IMR-90 (cell line): ENCODE results near the gene ANO2. TPM values are rescaled to one million over a fixed set of nuclear protein-coding genes. Genes with fewer than 3 reads are reported as not detected.

Experiments
- ATAC-seq: fragments of 200-7000 bp; cut with Tn5 transposase; 2 replicates; pipeline ENCODE4 v1.9.1; 2020; ENCODE audit warnings: low read depth, mild to moderate bottlenecking, moderate library complexity
- BruUV-seq: library from RNA; stranded (reverse); fragments of 400-500 nt; replicated peaks from 2 replicates; lab custom pipeline; 2021; lab: Mats Ljungman, UMichigan
- CTCF ChIA-PET: fragments of 300-600 bp; formaldehyde crosslinking; extraction: SDS; loops from one replicate; lab custom pipeline; 2021; ENCODE audit warnings: antibody characterized with exemption; lab: Yijun Ruan, JAX
- POLR2A ChIA-PET: fragments of 300-600 bp; sonication (Branson Sonifier 250); formaldehyde crosslinking; loops from one replicate; lab custom pipeline; 2022; ENCODE audit warnings: antibody characterized with exemption; ENCODE audit not compliant: unreplicated experiment; lab: Charles Lee
- DNase-seq: peaks from one replicate; pipeline ENCODE4 v3.0.0; 2013
- H2AFZ ChIP-seq: replicated peaks from 2 replicates; pipeline ENCODE3; 2013; ENCODE audit warnings: low read length, mild to moderate bottlenecking; ENCODE audit not compliant: poor library complexity
- H2AK5ac ChIP-seq: 2 replicates; pipeline ENCODE4 v1.6.1; 2013; ENCODE audit warnings: low read depth, low read length, inconsistent platforms
- H2AK9ac ChIP-seq: replicated peaks from 2 replicates; pipeline ENCODE3; 2013; ENCODE audit warnings: mild to moderate bottlenecking, low read depth, low read length, moderate library complexity; ENCODE audit not compliant: poor library complexity
- H2BK120ac ChIP-seq: 2 replicates; pipeline ENCODE4 v1.6.1; 2013; ENCODE audit warnings: low read depth, low read length, inconsistent platforms
- H2BK15ac ChIP-seq: 3 replicates; pipeline ENCODE4 v1.6.1; 2013; ENCODE audit warnings: low read depth, low read length, inconsistent platforms
- H2BK20ac ChIP-seq: 2 replicates; pipeline ENCODE4 v1.6.1; 2013; ENCODE audit warnings: low read depth, mild to moderate bottlenecking, inconsistent platforms, low read length, moderate library complexity
- H2BK5ac ChIP-seq: 2 replicates; pipeline ENCODE4 v1.6.1; 2013; ENCODE audit warnings: mild to moderate bottlenecking, low read depth, low read length, inconsistent platforms; ENCODE audit not compliant: poor library complexity, severe bottlenecking
- H3K14ac ChIP-seq: replicated peaks from 2 replicates; pipeline ENCODE4 v1.6.1; 2013; ENCODE audit warnings: low read depth, low read length, inconsistent platforms
- H3K18ac ChIP-seq: 2 replicates; pipeline ENCODE4 v1.6.1; 2013; ENCODE audit warnings: low read depth, low read length, control low read depth
- H3K23ac ChIP-seq: 2 replicates; pipeline ENCODE4 v1.6.1; 2013; ENCODE audit warnings: low read depth, low read length, inconsistent platforms
- H3K27ac ChIP-seq: 2 replicates; pipeline ENCODE4 v1.5.1; 2013; ENCODE audit warnings: mild to moderate bottlenecking, control low read depth, low read length; ENCODE audit not compliant: insufficient read depth
- H3K27me3 ChIP-seq: 2 replicates; pipeline ENCODE4 v1.6.1; 2013; ENCODE audit warnings: low read length; ENCODE audit not compliant: control insufficient read depth, insufficient read depth
- H3K36me3 ChIP-seq: 2 replicates; pipeline ENCODE4 v1.6.1; 2013; ENCODE audit warnings: low read length, mixed read lengths; ENCODE audit not compliant: control insufficient read depth, insufficient read depth
- H3K4ac ChIP-seq: 2 replicates; pipeline ENCODE4 v1.6.1; 2013; ENCODE audit warnings: low read depth, low read length, inconsistent platforms
- H3K4me1 ChIP-seq: 2 replicates; pipeline ENCODE4 v1.6.1; 2013; ENCODE audit warnings: low read length, mixed read lengths; ENCODE audit not compliant: control insufficient read depth, insufficient read depth
- H3K4me2 ChIP-seq: 2 replicates; pipeline ENCODE4 v1.6.1; 2013; ENCODE audit warnings: low read depth, mild to moderate bottlenecking, control low read depth, low read length, moderate library complexity
- H3K4me3 ChIP-seq: 2 replicates; pipeline ENCODE4 v1.5.1; 2013; ENCODE audit warnings: low read depth, mild to moderate bottlenecking, control low read depth, low read length, moderate library complexity; ENCODE audit not compliant: insufficient read depth
- H3K56ac ChIP-seq: 2 replicates; pipeline ENCODE4 v1.6.1; 2013; ENCODE audit warnings: low read length, inconsistent platforms; ENCODE audit not compliant: insufficient read depth; ENCODE audit errors: extremely low read depth
- H3K79me1 ChIP-seq, 2 experiments: 2 replicates each; pipeline ENCODE4 v1.6.1; 2013; ENCODE audit warnings: low read length in 2 of 2, inconsistent platforms in 1 of 2, low read depth in 1 of 2
- H3K9ac ChIP-seq: 2 replicates; pipeline ENCODE4 v1.6.1; 2013; ENCODE audit warnings: low read depth, low read length, control low read depth
- H3K9me1 ChIP-seq: 2 replicates; pipeline ENCODE4 v1.6.1; 2013; ENCODE audit warnings: low read length, inconsistent platforms; ENCODE audit not compliant: insufficient read depth
- H3K9me3 ChIP-seq: 2 replicates; pipeline ENCODE4 v1.6.1; 2013; ENCODE audit warnings: low read length; ENCODE audit not compliant: control insufficient read depth, insufficient read depth
- H4K20me1 ChIP-seq: 2 replicates; pipeline ENCODE4 v1.6.1; 2013; ENCODE audit warnings: low read length, inconsistent platforms; ENCODE audit not compliant: insufficient read depth
- H4K5ac ChIP-seq: 2 replicates; pipeline ENCODE4 v1.6.1; 2013; ENCODE audit warnings: mild to moderate bottlenecking, low read depth, low read length, control low read depth
- H4K8ac ChIP-seq, 2 experiments: 2 replicates each; pipeline ENCODE4 v1.6.1; 2013; ENCODE audit warnings: low read depth in 2 of 2, low read length in 2 of 2, control low read depth in 1 of 2, inconsistent platforms in 1 of 2
- H4K91ac ChIP-seq: 2 replicates; pipeline ENCODE4 v1.6.1; 2013; ENCODE audit warnings: low read depth, low read length, inconsistent platforms; ENCODE audit not compliant: insufficient read depth
- BHLHE40 ChIP-seq: fragments of 150-350 bp; IDR thresholded peaks from 2 replicates; pipeline ENCODE4 v1.6.1; 2016; ENCODE audit warnings: mild to moderate bottlenecking, low read depth, low read length
- CEBPB ChIP-seq: IDR thresholded peaks from 2 replicates; pipeline ENCODE4 v1.6.1; 2012; ENCODE audit warnings: low read depth, low read length, improper control_type of control experiment
- CHD1 ChIP-seq: IDR thresholded peaks from 2 replicates; pipeline ENCODE4 v1.6.1; 2012; ENCODE audit warnings: low read depth, low read length, improper control_type of control experiment
- CTCF ChIP-seq: conservative IDR thresholded peaks from 2 replicates; pipeline ENCODE4 v1.5.1; 2012; ENCODE audit warnings: mild to moderate bottlenecking, low read depth, low read length, improper control_type of control experiment
- ELK1 ChIP-seq: fragments of 150-350 bp; IDR thresholded peaks from 2 replicates; pipeline ENCODE4 v1.6.1; 2016; ENCODE audit warnings: low read depth, mild to moderate bottlenecking, low read length, moderate library complexity, borderline replicate concordance
- FOS ChIP-seq: fragments of 150-350 bp; IDR thresholded peaks from 2 replicates; pipeline ENCODE4 v1.6.1; 2016; ENCODE audit warnings: low read depth, low read length
- MAZ ChIP-seq: IDR thresholded peaks from 2 replicates; pipeline ENCODE4 v1.6.1; 2012; ENCODE audit warnings: low read depth, mild to moderate bottlenecking, low read length, improper control_type of control experiment, moderate library complexity, borderline replicate concordance
- RFX5 ChIP-seq: IDR thresholded peaks from 2 replicates; pipeline ENCODE4 v1.8.0; 2012; ENCODE audit warnings: low read depth, mild to moderate bottlenecking, low read length, moderate library complexity
- SMC3 ChIP-seq: fragments of 150-350 bp; IDR thresholded peaks from 2 replicates; pipeline ENCODE4 v1.6.1; 2016; ENCODE audit warnings: low read depth, mild to moderate bottlenecking, antibody characterized with exemption, low read length, moderate library complexity
- USF2 ChIP-seq: fragments of 150-350 bp; IDR thresholded peaks from 2 replicates; pipeline ENCODE4 v1.6.1; 2017; ENCODE audit warnings: mild to moderate bottlenecking, antibody characterized with exemption, low read length, low read depth
- WGBS, 2 experiments: methylation state at CpG; one replicate each; pipeline versions ENCODE4 v1.1.5 to v1.1.7; 2013; ENCODE audit warnings: missing lambda C conversion rate in 2 of 2; ENCODE audit not compliant: insufficient read length in 1 of 2; ENCODE audit errors: extremely low coverage in 2 of 2; 5-methylcytosine and 5-hydroxymethylcytosine counted together
- dilution Hi-C: fragments of 300-500 bp; cut with HindIII; formaldehyde crosslinking; loops from one replicate; pipeline ENCODE4 v1.14.3; 2018; ENCODE audit warnings: low sequenced_read_pairs; ENCODE audit not compliant: unreplicated experiment
- in situ Hi-C: fragments of 300-500 bp; cut with MboI; formaldehyde crosslinking; loops from 3 replicates; pipeline ENCODE4 v1.14.3; 2019; ENCODE audit warnings: low sequenced_read_pairs, inconsistent platforms, mixed read lengths
- intact Hi-C: fragments of 100-400 bp; cut with micrococcal nuclease; formaldehyde crosslinking; loops from 2 replicates; pipeline ENCODE4 v1.10.0; 2022
- polyA plus RNA-seq, 3 experiments: library from polyadenylated mRNA; depleted of rRNA; stranded (reverse); fragments of >200 nt; gene quantifications; 2 replicates each; pipeline ENCODE4 v1.2.3, GENCODE V29; 2012; ENCODE audit warnings: low replicate concordance in 1 of 3
- total RNA-seq: library from RNA; depleted of rRNA; stranded (reverse); fragments of >200 nt; gene quantifications from 2 replicates; pipeline ENCODE4 v1.2.3, GENCODE V29; 2012

Gene ANO2
- total and polyA plus RNA-seq, 2 of the 4 experiments (the other 2 are of a cell fraction), result 0.22 TPM; not detected in 1

GRCh38 chr12:5627053-5627630, 317.9 kb downstream of the ANO2 start:
- Histone ChIP-seq H3K4me3 (no peak overlapping the region), H3K27me3 (peaks cover 68% of the 10 kb centered on the region), H4K8ac (no peak overlapping the region), H2BK5ac (no peak overlapping the region), H3K18ac (no peak overlapping the region), H3K23ac (no peak overlapping the region), H3K14ac (no peak overlapping the region), H2AFZ (no peak overlapping the region), H4K5ac (no peak overlapping the region), H2AK9ac (no peak overlapping the region), H2AK5ac (no peak overlapping the region), H3K9me3 (no peaks in the 10 kb centered on the region), H3K9ac (no peak overlapping the region), H4K20me1 (no peaks in the 10 kb centered on the region), H4K91ac (no peak overlapping the region), H3K9me1 (no peaks in the 10 kb centered on the region), H2BK20ac (no peak overlapping the region), H3K4ac (no peak overlapping the region), H3K36me3 (no peaks in the 10 kb centered on the region), H2BK120ac (no peak overlapping the region), H2BK15ac (no peak overlapping the region), H3K79me1 (no peaks in the 10 kb centered on the region), H3K56ac (no peak overlapping the region), H3K4me2 (no peak overlapping the region), H3K27ac (no peak overlapping the region), H3K4me1 (no peaks in the 10 kb centered on the region)
- TF ChIP-seq CTCF (no peak), FOS (no peak), ELK1 (no peak), MAZ (no peak), CHD1 (no peak), BHLHE40 (no peak), USF2 (no peak), SMC3 (no peak), CEBPB (no peak), RFX5 (no peak)
- dilution Hi-C loops, result no loop called here
- CTCF ChIA-PET, result no interaction called here
- POLR2A ChIA-PET, result no interaction called here
- no TSS peak for BruUV-seq
- intact Hi-C loops, result no loop called here
- WGBS, 2 experiments, result no CpG with 5 or more reads among the region's 8 CpGs
- in situ Hi-C loops, result no loop called here
- ATAC-seq (no peak), DNase-seq (no peak)
